ENCODE measurements around the gene CCDC63. TPM values are rescaled to one million over a fixed set of nuclear protein-coding genes. Genes with fewer than 3 reads are reported as not detected.

CCDC63 gene
- polyA plus RNA-seq, 1 of the 3 experiments (the other 2 are of a cell fraction), result not detected

DNA sequence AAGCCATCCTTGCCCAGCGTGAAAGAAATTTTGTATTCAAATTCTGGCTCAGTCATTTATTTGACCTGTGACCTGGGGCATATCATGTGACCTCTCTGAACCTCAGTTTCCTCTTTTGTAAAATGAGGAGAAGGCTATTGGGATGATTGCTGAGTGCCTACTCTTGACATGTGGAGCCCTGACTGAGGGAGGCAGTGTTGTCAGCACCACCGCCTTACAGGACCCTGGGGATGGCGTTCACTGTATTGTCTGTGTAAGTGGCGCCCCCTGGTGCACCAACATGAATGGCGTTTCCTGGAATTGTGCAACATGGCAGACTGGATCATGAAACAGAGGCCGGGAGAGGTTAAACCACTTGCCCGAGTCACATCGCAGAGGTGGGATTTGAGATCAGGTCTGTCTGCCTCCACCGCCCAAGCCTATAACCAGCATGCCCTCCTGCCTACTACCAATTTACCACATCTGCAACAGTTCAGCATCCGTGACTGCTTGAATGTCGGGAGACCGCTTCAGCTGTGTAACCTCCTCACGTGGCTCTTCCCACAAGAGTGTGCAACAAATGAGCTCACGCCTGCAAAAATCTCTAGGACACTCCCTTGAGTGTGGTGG is 20.1 kb upstream of the CCDC63 start (continued):
- TF ChIP-seq EP300 (IDR thresholded peaks at IDR 0.05; ENCODE audit: borderline replicate concordance in 1 of 2, low read depth in 1 of 2, low read length in 1 of 2) (no peak), SIN3A (IDR thresholded peaks at IDR 0.05; ENCODE audit: borderline replicate concordance, low read depth, low read length) (no peak)

DNA sequence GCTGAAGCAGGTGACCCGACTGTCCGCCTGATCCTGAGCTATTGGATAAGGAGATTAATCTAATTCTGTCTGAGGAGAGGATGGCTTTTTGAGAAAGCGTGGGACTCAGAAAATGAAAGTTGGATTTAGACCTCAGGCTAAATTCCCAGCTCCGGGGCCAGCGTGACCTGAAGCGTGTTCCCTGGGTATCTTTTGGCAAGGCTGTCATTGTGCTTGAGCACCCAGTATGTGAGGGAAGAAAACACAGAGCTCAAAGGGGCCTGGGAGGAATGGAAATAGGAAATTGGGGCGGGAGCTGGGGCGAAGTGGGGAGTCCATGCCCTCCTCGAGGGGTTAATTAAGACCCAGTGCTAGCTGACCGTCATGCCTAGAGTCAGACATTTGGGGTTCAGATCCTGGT is 17.5 kb upstream of the CCDC63 start:
- ChIA-PET POLR2A (no interaction called here), CTCF (interaction anchor here (1.1 to 5.2 kb wide), 5 partner anchors 18 to 360 kb away, joined by 3 to 29 read pairs (median 4); partner anchors contain the start of gene CCDC63)
- Histone ChIP-seq H3K36me3 (replicated peaks in 1 of 2; ENCODE audit: control insufficient read depth in 1 of 2, insufficient read depth in 2 of 2, low read length in 1 of 2) (no peaks in the 10 kb centered on the region), H3K27ac (ENCODE audit: low read depth in 2 of 2, low read length in 1 of 2) (no peak overlapping the region), H2AFZ (ENCODE audit: low read depth) (no peak overlapping the region), H3K9me3 (no peaks in the 10 kb centered on the region), H3K9ac (no peak overlapping the region), H3K79me2 (ENCODE audit: insufficient read depth) (no peaks in the 10 kb centered on the region), H3K9me2 (no peaks in the 10 kb centered on the region), H3K4me1 (ENCODE audit: control insufficient read depth in 1 of 2, insufficient read depth in 2 of 2, low read depth in 1 of 2, low read length in 1 of 2) (no peaks in the 10 kb centered on the region; a peak in 1 of 4 replicates), H3K4me3 (ENCODE audit: low read depth in 2 of 2, low read length in 1 of 2) (no peak overlapping the region), H4K20me1 (ENCODE audit: insufficient read depth) (no peaks in the 10 kb centered on the region), H3K4me2 (no peak overlapping the region), H3F3A (replicated peaks; ENCODE audit: insufficient read depth) (no peaks in the 10 kb centered on the region), H3K27me3 (ENCODE audit: insufficient read depth) (no peaks in the 10 kb centered on the region)
- WGBS (ENCODE audit: low lambda C conversion rate), result 86% methylated on average over 10 of the region's 10 CpGs
- DNase-seq, result no peak
- no peak for TF ChIP-seq JUND (IDR thresholded peaks at IDR 0.05)
- TF ChIP-seq, protein P1, sequence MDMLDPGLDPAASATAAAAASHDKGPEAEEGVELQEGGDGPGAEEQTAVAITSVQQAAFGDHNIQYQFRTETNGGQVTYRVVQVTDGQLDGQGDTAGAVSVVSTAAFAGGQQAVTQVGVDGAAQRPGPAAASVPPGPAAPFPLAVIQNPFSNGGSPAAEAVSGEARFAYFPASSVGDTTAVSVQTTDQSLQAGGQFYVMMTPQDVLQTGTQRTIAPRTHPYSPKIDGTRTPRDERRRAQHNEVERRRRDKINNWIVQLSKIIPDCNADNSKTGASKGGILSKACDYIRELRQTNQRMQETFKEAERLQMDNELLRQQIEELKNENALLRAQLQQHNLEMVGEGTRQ (IDR thresholded peaks at IDR 0.05; ENCODE audit: borderline replicate concordance, low read depth, low read length), result no peak
- no peak for TF ChIP-seq NFIC (IDR thresholded peaks at IDR 0.05; ENCODE audit: borderline replicate concordance)
- TF ChIP-seq RFX5 (IDR thresholded peaks at IDR 0.05; ENCODE audit: low read length), result no peak
- no peak for TF ChIP-seq RXRA (IDR thresholded peaks at IDR 0.05; ENCODE audit: borderline replicate concordance, low read depth)
- TF ChIP-seq MXI1 (IDR thresholded peaks at IDR 0.05; ENCODE audit: low read depth, low read length), result no peak
- no peak for TF ChIP-seq MEF2A (IDR thresholded peaks at IDR 0.05; ENCODE audit: borderline replicate concordance, low read depth)
- TF ChIP-seq, protein P2, sequence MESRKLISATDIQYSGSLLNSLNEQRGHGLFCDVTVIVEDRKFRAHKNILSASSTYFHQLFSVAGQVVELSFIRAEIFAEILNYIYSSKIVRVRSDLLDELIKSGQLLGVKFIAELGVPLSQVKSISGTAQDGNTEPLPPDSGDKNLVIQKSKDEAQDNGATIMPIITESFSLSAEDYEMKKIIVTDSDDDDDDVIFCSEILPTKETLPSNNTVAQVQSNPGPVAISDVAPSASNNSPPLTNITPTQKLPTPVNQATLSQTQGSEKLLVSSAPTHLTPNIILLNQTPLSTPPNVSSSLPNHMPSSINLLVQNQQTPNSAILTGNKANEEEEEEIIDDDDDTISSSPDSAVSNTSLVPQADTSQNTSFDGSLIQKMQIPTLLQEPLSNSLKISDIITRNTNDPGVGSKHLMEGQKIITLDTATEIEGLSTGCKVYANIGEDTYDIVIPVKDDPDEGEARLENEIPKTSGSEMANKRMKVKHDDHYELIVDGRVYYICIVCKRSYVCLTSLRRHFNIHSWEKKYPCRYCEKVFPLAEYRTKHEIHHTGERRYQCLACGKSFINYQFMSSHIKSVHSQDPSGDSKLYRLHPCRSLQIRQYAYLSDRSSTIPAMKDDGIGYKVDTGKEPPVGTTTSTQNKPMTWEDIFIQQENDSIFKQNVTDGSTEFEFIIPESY (IDR thresholded peaks at IDR 0.05; ENCODE audit: borderline replicate concordance, low read depth), result no peak
- no peak for TF ChIP-seq EP300 (IDR thresholded peaks at IDR 0.05; ENCODE audit: borderline replicate concordance in 1 of 2, low read depth in 1 of 2, low read length in 1 of 2)
- TF ChIP-seq, protein P3, sequence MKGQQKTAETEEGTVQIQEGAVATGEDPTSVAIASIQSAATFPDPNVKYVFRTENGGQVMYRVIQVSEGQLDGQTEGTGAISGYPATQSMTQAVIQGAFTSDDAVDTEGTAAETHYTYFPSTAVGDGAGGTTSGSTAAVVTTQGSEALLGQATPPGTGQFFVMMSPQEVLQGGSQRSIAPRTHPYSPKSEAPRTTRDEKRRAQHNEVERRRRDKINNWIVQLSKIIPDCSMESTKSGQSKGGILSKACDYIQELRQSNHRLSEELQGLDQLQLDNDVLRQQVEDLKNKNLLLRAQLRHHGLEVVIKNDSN (IDR thresholded peaks at IDR 0.05; ENCODE audit: borderline replicate concordance, low read depth), result no peak
- TF ChIP-seq, protein P4, sequence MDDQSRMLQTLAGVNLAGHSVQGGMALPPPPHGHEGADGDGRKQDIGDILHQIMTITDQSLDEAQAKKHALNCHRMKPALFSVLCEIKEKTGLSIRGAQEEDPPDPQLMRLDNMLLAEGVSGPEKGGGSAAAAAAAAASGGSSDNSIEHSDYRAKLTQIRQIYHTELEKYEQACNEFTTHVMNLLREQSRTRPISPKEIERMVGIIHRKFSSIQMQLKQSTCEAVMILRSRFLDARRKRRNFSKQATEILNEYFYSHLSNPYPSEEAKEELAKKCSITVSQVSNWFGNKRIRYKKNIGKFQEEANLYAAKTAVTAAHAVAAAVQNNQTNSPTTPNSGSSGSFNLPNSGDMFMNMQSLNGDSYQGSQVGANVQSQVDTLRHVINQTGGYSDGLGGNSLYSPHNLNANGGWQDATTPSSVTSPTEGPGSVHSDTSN (IDR thresholded peaks at IDR 0.05), result no peak
- no peak for TF ChIP-seq RCOR1 (IDR thresholded peaks at IDR 0.05; ENCODE audit: low read length)
- TF ChIP-seq, protein P5, sequence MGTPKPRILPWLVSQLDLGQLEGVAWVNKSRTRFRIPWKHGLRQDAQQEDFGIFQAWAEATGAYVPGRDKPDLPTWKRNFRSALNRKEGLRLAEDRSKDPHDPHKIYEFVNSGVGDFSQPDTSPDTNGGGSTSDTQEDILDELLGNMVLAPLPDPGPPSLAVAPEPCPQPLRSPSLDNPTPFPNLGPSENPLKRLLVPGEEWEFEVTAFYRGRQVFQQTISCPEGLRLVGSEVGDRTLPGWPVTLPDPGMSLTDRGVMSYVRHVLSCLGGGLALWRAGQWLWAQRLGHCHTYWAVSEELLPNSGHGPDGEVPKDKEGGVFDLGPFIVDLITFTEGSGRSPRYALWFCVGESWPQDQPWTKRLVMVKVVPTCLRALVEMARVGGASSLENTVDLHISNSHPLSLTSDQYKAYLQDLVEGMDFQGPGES (IDR thresholded peaks at IDR 0.05; ENCODE audit: low read depth, low read length), result no peak
- TF ChIP-seq TEAD4 (IDR thresholded peaks at IDR 0.05; ENCODE audit: borderline replicate concordance, insufficient read depth), result no peak
- TF ChIP-seq, protein P6, sequence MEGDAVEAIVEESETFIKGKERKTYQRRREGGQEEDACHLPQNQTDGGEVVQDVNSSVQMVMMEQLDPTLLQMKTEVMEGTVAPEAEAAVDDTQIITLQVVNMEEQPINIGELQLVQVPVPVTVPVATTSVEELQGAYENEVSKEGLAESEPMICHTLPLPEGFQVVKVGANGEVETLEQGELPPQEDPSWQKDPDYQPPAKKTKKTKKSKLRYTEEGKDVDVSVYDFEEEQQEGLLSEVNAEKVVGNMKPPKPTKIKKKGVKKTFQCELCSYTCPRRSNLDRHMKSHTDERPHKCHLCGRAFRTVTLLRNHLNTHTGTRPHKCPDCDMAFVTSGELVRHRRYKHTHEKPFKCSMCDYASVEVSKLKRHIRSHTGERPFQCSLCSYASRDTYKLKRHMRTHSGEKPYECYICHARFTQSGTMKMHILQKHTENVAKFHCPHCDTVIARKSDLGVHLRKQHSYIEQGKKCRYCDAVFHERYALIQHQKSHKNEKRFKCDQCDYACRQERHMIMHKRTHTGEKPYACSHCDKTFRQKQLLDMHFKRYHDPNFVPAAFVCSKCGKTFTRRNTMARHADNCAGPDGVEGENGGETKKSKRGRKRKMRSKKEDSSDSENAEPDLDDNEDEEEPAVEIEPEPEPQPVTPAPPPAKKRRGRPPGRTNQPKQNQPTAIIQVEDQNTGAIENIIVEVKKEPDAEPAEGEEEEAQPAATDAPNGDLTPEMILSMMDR (IDR thresholded peaks at IDR 0.05), result no peak

All from SK-N-SH (cell line).